ENCODE measurements around the gene TSPAN4.

GRCh38 chr11:792873-793272 is 49.8 kb upstream of the TSPAN4 start:
- TF ChIP-seq POLR2A (IDR thresholded peaks at IDR 0.05): no peak
- TF ChIP-seq POLR2AphosphoS5 (IDR thresholded peaks at IDR 0.05): no peak
- TF ChIP-seq, protein P1, sequence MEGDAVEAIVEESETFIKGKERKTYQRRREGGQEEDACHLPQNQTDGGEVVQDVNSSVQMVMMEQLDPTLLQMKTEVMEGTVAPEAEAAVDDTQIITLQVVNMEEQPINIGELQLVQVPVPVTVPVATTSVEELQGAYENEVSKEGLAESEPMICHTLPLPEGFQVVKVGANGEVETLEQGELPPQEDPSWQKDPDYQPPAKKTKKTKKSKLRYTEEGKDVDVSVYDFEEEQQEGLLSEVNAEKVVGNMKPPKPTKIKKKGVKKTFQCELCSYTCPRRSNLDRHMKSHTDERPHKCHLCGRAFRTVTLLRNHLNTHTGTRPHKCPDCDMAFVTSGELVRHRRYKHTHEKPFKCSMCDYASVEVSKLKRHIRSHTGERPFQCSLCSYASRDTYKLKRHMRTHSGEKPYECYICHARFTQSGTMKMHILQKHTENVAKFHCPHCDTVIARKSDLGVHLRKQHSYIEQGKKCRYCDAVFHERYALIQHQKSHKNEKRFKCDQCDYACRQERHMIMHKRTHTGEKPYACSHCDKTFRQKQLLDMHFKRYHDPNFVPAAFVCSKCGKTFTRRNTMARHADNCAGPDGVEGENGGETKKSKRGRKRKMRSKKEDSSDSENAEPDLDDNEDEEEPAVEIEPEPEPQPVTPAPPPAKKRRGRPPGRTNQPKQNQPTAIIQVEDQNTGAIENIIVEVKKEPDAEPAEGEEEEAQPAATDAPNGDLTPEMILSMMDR (IDR thresholded peaks at IDR 0.05): no peak
